ENCODE results near the gene FBLN2. TPM values are rescaled to one million over a fixed set of nuclear protein-coding genes. Genes with fewer than 3 reads are reported as not detected.

Gene FBLN2
- total and polyA plus RNA-seq, 4 donors: 1.3 to 9.1 (median 4.3) TPM

DNA sequence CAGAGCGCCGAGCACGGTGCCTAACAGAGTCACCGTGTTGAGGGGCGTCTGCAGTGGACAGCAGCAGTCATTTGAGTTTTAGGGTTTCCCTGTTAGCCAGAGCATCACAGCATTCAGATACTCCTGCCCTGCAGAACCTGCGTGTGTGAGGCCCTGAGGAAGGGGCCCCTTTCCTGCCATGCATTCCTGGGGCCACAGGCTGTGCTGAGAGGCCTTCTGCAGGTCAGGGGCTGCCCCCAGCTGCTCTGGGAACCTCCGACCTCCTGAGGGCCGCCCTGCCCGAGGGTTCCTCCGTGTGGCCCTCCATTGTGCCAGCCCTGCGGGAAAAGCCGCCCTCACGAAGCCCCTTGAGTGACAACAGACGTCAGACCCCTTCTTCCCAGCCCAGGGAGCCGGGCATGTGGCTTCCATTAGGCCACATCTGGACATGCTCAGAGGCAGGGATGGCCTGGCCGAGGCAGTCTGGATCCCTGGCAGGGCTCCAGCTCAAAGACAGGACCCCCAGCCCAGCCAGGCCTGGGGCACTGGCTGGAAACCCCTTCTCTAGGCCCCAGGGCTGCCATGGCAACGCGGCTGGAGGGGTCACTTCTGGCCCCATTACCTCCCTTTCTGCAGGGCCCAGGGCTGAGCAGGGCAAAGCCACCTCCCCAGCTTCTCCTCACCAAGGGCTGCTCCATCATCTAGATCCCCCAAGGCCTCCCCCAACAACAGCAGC, 25.3 kb downstream of the FBLN2 start:
- no peak for TF ChIP-seq NR2F2 (IDR thresholded peaks at IDR 0.05)
- no peak for DNase-seq (ENCODE audit: low spot score)
- Histone ChIP-seq H3K27ac (ENCODE audit: low read depth in 1 of 2, low read length in 2 of 2) (no peak overlapping the region), H3K4me3 (ENCODE audit: low read depth in 1 of 3, low read length in 3 of 3) (no peak overlapping the region), H3K9ac (ENCODE audit: low read depth in 1 of 2, low read length in 2 of 2) (no peak overlapping the region), H3K9me3 (ENCODE audit: control insufficient read depth in 4 of 4, low read length in 3 of 4) (no peaks in the 10 kb centered on the region), H3K36me3 (ENCODE audit: control insufficient read depth in 4 of 4, insufficient read depth in 3 of 4, low read depth in 1 of 4, low read length in 3 of 4) (no peaks in the 10 kb centered on the region), H3K27me3 (ENCODE audit: control insufficient read depth in 4 of 4, insufficient read depth in 4 of 4, low read length in 3 of 4) (peaks cover 0 to 3% (median 0%) of the 10 kb centered on the region in 4 donors), H3K4me1 (ENCODE audit: control insufficient read depth in 4 of 4, insufficient read depth in 4 of 4, low read length in 3 of 4) (no peaks in the 10 kb centered on the region)
- 78% methylated on average over 18 of the region's 18 CpGs for WGBS

DNA sequence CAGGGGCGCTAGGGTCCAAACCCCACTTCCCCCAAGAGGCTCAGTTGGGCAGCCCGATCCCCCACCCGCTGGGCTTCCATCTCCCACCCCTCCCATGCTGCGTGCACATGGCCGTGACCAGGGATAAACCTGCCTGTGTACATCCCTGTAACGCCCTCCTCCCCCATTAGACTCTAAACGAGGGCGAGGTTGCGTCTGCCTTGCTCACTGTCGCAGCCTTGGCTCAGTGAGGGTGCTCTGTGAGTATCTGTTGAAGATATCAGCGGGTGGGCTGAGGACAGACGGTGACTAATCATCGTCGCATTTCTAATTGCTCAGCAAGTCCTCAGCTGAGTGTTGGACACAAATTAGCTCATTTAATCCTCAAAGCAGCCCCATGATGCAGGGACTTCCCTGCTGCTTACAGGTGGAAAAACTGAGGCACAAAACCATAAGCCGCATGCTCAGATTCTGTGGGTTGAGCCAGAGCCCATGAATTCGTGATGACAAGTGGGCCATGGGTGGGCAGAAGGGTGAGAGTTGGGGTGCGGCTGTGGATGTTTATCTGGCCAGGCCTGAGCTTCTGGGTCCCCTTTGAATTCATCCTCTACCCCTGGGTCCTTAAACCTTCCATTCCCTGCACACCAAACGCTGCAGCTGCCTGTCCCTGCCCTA, 26.0 kb downstream of the FBLN2 start:
- TF ChIP-seq HNF4G (IDR thresholded peaks at IDR 0.05) (no peak), NR2F2 (IDR thresholded peaks at IDR 0.05) (no peak)
- TF ChIP-seq, protein P1, sequence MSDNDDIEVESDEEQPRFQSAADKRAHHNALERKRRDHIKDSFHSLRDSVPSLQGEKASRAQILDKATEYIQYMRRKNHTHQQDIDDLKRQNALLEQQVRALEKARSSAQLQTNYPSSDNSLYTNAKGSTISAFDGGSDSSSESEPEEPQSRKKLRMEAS (IDR thresholded peaks at IDR 0.05): no peak
- 72% methylated on average over 18 of the region's 18 CpGs for WGBS
- H3K4me1 ChIP-seq (ENCODE audit: control insufficient read depth in 4 of 4, insufficient read depth in 4 of 4, low read length in 3 of 4): no peaks in the 10 kb centered on the region

DNA sequence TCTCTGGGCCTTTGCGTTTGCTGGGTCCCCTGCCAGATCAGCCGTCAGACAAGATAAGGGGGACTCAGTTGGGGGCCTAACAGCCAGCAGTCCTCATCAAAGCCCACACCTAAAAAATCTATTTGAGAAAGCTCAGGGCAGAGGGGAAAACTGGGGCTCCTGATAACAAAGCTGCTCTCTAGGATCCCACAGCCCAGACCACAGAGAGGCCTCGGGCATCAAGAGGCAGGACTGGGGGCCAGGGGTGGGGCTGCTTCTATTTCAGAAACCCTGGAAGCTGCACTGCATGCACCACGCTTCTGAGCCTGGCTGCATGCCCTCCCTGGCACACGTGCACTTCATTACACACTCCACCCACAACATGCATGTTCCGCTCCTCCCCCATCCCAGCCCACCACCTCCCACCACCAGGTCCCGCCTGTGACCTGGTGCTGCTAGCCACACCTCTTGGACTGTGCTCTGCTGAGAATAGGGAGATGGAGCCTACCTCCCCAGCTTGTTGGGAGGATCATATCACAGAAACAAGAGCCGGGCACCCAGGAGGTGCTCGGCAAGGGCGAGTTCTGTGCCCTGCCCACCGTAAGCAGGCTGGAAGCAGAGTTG, 26.6 kb downstream of the FBLN2 start:
- Histone ChIP-seq H3K4me3 (ENCODE audit: low read depth in 1 of 3, low read length in 3 of 3) (no peak overlapping the region), H3K9ac (ENCODE audit: low read depth in 1 of 2, low read length in 2 of 2) (no peak overlapping the region), H3K4me1 (ENCODE audit: control insufficient read depth in 4 of 4, insufficient read depth in 4 of 4, low read length in 3 of 4) (no peaks in the 10 kb centered on the region), H3K36me3 (ENCODE audit: control insufficient read depth in 4 of 4, insufficient read depth in 3 of 4, low read depth in 1 of 4, low read length in 3 of 4) (no peaks in the 10 kb centered on the region), H3K9me3 (ENCODE audit: control insufficient read depth in 4 of 4, low read length in 3 of 4) (no peaks in the 10 kb centered on the region), H3K27ac (ENCODE audit: low read depth in 1 of 2, low read length in 2 of 2) (no peak overlapping the region), H3K27me3 (ENCODE audit: control insufficient read depth in 4 of 4, insufficient read depth in 4 of 4, low read length in 3 of 4) (no peaks in the 10 kb centered on the region)
- WGBS: 73% methylated on average over 11 of the region's 11 CpGs
- TF ChIP-seq, protein P2, sequence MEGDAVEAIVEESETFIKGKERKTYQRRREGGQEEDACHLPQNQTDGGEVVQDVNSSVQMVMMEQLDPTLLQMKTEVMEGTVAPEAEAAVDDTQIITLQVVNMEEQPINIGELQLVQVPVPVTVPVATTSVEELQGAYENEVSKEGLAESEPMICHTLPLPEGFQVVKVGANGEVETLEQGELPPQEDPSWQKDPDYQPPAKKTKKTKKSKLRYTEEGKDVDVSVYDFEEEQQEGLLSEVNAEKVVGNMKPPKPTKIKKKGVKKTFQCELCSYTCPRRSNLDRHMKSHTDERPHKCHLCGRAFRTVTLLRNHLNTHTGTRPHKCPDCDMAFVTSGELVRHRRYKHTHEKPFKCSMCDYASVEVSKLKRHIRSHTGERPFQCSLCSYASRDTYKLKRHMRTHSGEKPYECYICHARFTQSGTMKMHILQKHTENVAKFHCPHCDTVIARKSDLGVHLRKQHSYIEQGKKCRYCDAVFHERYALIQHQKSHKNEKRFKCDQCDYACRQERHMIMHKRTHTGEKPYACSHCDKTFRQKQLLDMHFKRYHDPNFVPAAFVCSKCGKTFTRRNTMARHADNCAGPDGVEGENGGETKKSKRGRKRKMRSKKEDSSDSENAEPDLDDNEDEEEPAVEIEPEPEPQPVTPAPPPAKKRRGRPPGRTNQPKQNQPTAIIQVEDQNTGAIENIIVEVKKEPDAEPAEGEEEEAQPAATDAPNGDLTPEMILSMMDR (IDR thresholded peaks at IDR 0.05; ENCODE audit: low read depth, low read length, missing input control): no peak
- no peak for TF ChIP-seq TAF1 (conservative IDR thresholded peaks at IDR 0.05)
- no peak for TF ChIP-seq HNF4G (IDR thresholded peaks at IDR 0.05)
- TF ChIP-seq, protein P3, sequence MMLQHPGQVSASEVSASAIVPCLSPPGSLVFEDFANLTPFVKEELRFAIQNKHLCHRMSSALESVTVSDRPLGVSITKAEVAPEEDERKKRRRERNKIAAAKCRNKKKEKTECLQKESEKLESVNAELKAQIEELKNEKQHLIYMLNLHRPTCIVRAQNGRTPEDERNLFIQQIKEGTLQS (IDR thresholded peaks at IDR 0.05): no peak
- no peak for TF ChIP-seq RAD21 (IDR thresholded peaks at IDR 0.05)
- no peak for TF ChIP-seq EGR1 (IDR thresholded peaks at IDR 0.05; ENCODE audit: low read depth in 2 of 2)
- TF ChIP-seq SP1 (IDR thresholded peaks at IDR 0.05): no peak
- no peak for DNase-seq (ENCODE audit: low spot score)

More for the DNA sequence above, 26.0 kb downstream of the FBLN2 start:
- Histone ChIP-seq H3K27me3 (ENCODE audit: control insufficient read depth in 4 of 4, insufficient read depth in 4 of 4, low read length in 3 of 4) (peaks cover 0 to 2% (median 0%) of the 10 kb centered on the region in 4 donors), H3K9ac (ENCODE audit: low read depth in 1 of 2, low read length in 2 of 2) (no peak overlapping the region), H3K4me3 (ENCODE audit: low read depth in 1 of 3, low read length in 3 of 3) (no peak overlapping the region), H3K27ac (ENCODE audit: low read depth in 1 of 2, low read length in 2 of 2) (no peak overlapping the region), H3K9me3 (ENCODE audit: control insufficient read depth in 4 of 4, low read length in 3 of 4) (no peaks in the 10 kb centered on the region), H3K36me3 (ENCODE audit: control insufficient read depth in 4 of 4, insufficient read depth in 3 of 4, low read depth in 1 of 4, low read length in 3 of 4) (no peaks in the 10 kb centered on the region)
- no peak for DNase-seq (ENCODE audit: low spot score)
